Effector CD8-positive, alpha-beta T cell (primary cell): ENCODE results near the gene TCEANC2.

ENCODE experiments used
- DNase-seq: peaks from one replicate; lab custom pipeline; 2025; lab: John Stamatoyannopoulos, UW

TCEANC2 gene

DNA sequence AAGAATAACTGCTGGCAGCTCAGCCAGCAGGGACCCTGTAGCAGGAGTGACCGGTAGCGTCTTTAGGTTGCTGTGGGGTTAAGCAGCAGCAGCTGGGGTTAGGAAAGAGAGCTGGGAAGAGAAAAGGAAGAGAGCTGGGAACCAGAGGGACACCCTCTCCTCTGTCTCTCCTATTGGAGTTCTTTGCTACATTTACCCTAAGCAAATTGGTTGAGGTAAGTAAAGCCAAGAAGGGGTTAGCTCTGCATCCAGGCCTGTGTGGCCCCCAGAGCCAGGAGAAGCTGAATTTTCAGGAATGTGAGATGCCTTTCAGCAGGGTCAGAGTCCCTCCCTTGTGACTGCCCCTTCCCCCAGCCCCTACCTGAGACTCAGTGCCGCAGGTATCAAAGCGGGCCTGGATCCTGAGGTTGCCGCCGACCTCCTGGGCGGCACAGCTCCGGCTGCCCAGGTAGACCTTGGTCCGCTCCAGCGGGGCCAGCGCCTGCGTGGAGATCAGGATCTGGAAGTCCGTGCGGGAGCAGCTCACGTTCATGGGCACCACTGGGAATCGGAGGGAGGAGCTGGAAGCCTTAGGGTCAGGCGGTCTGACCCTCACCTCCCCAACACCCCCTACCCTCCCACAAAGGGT lies 83.0 kb downstream of the TCEANC2 start:
- no peak for DNase-seq

DNA sequence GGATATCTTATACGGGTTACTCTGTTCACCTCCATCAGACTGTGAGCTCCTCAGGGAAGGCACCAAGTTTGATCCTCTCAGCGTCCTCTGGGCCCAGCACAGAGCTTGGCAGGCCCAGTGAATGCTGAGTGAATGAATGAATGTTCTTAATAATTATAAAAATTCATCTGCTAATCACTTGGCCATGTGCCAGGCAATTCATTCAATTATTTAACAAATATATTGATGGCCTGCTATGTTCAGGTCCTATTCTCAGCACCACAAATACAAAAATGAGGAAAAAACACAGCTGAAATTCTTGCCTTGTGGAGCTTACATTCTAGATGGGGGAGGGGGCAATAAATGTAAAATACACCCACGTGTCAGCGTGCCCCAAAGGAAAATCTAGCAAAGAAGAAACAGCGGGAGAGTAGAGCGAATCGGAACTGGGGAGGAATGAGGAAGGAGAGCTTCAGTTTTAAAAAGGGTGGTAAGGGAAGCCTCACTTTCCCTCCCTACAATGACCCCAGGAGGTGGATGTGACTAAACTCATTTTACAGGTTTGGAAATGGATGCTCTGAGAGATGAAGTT lies 83.6 kb downstream of the TCEANC2 start:
- no peak for DNase-seq

DNA sequence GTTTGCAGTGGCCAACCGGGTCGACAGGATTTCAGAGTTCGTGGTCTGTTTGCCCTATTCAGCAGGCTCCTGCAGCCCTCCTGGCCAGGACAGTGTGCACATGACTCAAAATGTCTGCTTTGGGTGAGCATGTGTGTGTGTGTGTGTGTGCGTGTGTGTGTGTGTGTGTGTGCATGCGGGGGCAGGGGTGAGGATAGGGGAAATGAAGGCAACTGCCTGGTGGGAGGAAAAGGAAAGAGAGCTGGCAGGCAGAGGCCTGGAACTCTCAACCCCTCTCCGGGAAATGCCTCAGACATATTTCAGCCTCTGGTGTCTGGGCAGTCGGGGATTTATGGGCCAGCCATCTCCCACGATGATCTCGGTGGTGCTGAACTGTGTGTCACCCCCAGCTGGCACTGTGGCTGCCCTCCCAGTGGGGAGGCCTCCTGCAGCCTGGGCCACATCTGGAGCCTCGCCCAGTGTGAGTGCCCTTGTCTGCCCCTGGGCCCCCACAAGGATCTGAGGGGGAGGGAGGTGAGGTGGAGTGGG lies 84.2 kb downstream of the TCEANC2 start:
- DNase-seq = no peak

DNA sequence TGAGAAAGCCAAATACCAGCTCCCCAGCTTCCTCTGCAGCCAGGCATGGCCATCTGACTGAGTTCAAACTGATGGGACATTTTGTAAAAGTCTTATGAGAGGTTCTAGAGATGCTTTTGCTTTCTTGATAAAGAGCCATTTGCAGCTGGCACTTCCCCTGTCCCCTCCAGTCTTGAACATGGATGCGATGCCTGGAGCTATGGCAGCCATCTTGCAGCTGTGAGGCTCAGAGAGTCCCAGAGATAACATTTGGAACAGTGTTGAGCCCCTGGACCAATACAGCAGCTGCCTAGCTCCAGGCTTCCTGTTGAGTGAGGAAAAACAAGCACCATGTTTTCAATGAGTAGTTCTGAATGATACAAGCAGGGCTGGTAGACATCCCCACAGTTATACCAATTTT lies 85.6 kb downstream of the TCEANC2 start:
- DNase-seq = no peak

DNA sequence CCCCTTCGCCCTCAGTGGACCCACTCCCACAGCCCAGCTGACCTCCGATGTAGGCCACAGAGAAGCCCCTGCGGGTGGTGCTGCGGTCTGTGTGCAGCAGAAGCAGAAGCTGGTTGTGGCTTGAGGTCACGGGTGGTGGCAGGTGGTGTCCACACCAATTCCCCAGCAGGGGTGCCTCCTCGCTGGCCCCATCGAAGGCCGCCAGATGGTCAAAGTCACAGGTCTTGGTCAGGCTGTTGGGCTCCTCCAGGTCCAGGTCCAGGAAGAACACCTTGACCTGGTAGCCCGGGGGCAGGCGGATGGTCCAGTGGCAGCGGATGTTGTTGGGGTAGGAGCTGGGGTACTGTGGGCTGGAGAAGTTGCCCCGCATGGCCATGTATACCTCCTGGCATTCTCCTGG lies 86.3 kb downstream of the TCEANC2 start:
- DNase-seq = no peak

DNA sequence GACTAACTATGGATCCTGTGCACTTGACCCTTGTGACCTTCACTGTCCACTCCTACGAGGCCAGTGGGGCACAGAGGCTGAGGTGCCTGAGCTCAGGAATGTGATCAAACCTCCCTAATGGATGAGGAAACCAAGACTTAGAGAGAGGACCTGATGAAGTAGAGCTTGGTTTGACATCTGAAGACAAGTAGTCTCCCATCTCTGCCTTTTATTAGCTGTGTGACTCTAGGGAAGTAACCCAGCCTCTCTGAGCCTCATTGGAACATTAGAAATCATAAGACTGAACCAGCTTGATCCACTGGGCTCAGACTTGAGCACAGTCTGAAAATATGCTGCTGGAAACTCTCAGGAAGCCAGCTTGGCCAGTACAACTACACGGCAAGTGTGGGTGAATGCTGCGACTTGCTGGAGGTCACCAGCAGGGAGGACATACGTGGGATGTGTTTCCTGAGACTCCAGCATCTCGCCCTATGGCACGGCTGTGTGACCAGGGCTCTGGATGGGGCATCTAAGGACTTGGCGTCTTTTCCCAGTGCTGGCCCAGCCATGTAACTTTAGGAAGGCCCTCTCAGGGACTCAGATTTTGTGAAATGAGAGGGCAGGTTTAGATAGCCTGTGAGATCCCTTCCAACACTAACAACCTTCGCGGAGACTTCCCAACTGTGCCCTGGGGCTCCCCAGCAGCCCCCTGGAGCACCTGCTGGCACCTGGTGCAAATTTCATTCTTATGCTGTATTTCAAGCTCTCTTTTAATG lies 88.9 kb downstream of the TCEANC2 start:
- no peak for DNase-seq

DNA sequence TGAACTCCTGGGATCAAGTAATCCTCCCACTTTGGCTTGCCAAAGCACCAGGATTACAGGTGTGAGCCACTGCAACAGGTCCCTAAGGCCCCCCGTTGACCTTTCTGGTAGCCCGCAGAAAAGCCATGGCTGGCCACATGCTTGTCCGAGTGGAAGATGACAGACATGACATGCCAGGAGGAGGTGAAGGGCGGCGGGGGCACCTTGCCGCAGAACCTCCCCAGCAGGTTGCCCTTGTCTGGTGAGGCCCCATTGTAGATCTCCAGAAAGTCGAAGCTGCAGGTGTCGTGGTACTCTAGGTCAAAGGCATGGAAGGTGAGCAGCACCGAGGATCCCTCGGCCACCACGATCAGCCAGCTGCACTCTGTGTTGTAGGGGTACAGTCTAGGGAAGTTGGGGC lies 91.0 kb downstream of the TCEANC2 start:
- no peak for DNase-seq

DNA sequence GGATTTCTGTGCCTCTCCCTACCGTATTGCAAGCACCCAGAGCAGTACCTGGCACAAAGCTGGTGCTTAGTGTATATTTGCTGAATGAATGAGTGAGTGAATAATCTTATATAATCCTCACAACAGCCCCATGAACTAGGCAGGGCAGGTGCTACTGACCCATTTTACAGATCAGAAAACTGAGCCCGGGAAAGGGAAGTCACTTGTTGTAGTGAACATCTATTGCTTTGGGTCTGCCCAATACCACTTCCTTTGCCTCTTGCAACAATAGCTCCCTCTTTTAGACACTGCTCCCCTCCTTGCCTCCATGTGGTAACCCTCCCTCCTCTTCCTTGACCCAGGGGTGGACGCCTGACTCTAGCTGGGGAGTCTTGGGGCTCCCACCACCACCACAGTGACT lies 96.3 kb downstream of the TCEANC2 start:
- DNase-seq = no peak

DNA sequence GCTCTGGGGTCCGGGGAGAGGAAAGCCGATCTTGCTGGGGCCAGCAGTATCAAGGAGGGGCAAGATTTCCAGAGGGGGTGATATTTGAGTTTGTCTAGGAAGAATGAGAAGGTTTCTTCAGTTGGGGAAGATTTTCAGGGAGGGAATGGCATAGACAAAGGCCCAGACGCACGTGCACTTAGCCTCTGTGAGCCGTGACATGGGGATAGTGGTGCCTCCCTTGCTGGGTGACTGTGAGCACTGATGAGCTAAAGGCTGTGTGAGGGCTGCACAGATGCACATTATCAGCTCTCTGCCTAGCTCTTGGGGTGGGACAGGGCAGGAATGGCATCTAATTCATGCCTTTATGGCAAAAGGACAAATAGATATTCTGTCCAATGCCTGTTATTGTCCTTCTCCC lies 97.6 kb downstream of the TCEANC2 start:
- DNase-seq = no peak

DNA sequence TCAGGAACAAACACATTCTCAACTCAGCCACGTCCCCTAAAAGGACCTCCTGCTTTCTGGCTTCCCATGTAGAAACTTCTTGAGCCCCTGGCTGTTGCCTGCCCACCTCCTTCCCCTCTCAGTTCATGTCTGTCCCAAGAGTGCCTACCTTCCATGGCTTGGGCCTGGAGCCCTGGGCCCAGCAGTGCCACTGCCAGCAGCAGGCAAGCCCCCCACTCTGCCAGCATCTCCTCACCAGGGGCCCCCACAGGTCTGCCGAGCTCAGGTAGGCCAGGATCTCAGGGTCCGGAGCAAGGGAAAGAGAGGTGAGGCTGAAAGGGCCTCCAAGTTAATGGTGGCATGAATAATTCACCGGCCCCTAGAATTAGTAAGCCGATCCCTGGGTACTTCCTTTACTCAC lies 99.3 kb downstream of the TCEANC2 start, which contains the start of gene CDCP2:
TSS of gene CDCP2 (minus strand) at position 305 of the 400 bp plus-strand sequence. CDS start at position 227, 78 bp downstream.
- no peak for DNase-seq

DNA sequence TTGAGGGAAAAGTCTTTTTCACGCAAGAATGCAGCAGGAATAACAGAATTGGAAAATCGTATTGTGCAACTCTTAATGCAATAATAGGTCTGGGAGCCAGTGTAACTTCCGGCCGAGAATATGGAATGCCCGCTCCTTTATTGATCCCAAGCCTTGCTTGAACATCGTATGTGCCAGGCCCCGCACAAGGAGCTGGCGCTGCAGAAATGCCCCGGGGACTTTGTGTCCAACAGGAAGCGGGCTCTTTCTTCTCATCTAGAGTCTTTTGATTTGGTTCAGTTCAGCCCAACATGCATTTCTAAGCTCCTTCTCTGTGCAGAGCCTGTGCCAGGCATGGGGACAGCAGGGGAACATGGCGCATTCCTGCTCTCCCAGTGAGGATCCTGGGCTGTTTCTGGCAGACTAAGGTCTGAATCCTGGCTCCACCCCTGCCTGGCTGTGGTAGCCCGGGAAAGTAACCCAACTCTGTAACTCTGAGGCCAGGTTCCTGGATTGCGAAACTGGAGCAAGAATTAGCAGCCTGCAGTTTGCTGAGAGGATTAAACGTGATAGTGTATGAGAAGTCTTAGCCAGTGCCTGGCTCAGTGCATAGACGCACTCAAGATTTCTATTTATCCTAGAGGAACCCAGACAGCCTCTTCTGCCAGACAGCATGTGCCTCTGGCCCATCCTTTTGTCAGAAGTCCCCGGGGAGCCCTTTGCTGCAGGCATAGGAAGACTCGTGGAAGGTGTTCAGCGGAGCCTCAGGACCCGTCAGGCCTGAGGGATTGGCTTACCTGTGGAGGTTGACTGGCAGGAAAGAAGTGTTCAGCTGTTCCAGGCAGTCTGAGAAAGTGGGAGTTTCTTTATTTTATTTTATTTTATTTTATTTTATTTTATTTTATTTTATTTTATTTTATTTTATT lies 100.4 kb downstream of the TCEANC2 start:
- DNase-seq = no peak
